OCI-LY1 (cell line): ENCODE results near the gene SUPT5H.

Source experiments
- EZH2 ChIP-seq: fragments of 200-600 bp; sonication (generic), shearing (Covaris generic); IDR thresholded peaks from 2 replicates; pipeline ENCODE4 v1.8.0; 2017; ENCODE audit warnings: borderline replicate concordance, mixed run types, mild to moderate bottlenecking, antibody characterized with exemption, low read length, moderate library complexity, mixed read lengths
- TF ChIP-seq, protein P1 (sequence below): fragments of 200-600 bp; sonication (generic), shearing (Covaris generic); IDR thresholded peaks from 2 replicates; pipeline ENCODE4 v1.5.1; 2017; ENCODE audit warnings: mild to moderate bottlenecking, antibody characterized with exemption, low read length, moderate library complexity, mixed read lengths

DNA sequence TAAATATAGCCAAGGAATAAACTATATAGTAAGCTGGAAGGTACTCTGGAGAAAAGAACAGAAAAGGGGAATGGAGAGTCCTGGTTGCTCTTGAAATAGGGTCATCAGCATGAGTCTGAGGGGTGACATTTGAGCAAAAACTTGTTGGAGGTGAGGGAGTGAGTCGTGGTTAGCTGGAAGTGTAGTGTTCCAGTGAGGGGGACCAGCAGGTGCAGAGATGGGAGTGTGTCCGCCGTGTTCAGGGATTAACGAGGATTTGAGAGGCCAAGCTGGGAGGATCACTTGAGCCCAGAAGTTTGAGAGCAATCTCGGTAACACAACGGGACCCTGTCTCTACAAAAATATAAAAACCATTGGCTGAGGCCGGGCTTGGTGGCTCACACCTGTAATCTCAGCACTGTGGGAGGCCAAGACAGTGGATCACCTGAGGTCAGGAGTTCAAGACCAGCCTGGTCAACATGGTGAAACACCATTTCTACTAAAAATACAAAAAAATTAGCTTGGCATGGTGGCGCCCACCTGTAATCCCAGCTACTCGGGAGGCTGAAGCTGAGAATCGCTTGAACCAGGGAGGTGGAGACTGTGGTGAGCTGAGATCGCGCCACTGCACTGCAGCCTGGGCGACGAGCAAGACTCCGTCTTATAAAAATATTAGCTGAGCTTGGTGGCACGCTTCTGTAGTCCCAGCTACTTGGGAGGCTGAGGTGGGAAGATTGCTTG is 1.1 kb downstream of the SUPT5H start:
- TF ChIP-seq, protein P1, sequence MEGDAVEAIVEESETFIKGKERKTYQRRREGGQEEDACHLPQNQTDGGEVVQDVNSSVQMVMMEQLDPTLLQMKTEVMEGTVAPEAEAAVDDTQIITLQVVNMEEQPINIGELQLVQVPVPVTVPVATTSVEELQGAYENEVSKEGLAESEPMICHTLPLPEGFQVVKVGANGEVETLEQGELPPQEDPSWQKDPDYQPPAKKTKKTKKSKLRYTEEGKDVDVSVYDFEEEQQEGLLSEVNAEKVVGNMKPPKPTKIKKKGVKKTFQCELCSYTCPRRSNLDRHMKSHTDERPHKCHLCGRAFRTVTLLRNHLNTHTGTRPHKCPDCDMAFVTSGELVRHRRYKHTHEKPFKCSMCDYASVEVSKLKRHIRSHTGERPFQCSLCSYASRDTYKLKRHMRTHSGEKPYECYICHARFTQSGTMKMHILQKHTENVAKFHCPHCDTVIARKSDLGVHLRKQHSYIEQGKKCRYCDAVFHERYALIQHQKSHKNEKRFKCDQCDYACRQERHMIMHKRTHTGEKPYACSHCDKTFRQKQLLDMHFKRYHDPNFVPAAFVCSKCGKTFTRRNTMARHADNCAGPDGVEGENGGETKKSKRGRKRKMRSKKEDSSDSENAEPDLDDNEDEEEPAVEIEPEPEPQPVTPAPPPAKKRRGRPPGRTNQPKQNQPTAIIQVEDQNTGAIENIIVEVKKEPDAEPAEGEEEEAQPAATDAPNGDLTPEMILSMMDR = no peak
- no peak for TF ChIP-seq EZH2
